Gastroesophageal sphincter (tissue), 3 donors: ENCODE data around the gene SEL1L.

Source experiments
- CTCF ChIP-seq, 4 experiments: fragments of 200-600 bp in 2 of 4; fragments of 450-650 bp in 2 of 4; sonication (generic) in 1 of 4; IDR thresholded peaks; one replicate each; pipeline ENCODE4 v1.5.1; 2017 to 2019; ENCODE audit warnings: antibody characterized with exemption in 4 of 4, mild to moderate bottlenecking in 2 of 4, moderate library complexity in 2 of 4
- POLR2A ChIP-seq, 2 donors: fragments of 450-650 bp; IDR thresholded peaks; one replicate each; pipeline ENCODE4 v1.6.1; 2017; ENCODE audit warnings: antibody characterized with exemption in 2 of 2, mild to moderate bottlenecking in 2 of 2, moderate library complexity in 1 of 2
- POLR2AphosphoS5 ChIP-seq: sonication (generic); formaldehyde crosslinking; IDR thresholded peaks from one replicate; pipeline ENCODE4 v1.6.1; 2017; ENCODE audit warnings: antibody characterized with exemption

GRCh38 chr14:81579115-81579514 is 45.5 kb upstream of the SEL1L start:
- TF ChIP-seq CTCF (IDR thresholded peaks at IDR 0.05) (no peak), POLR2AphosphoS5 (no peak), POLR2A (IDR thresholded peaks at IDR 0.05) (no peak)
